NT2/D1 (cell line): Measurements from ENCODE around the gene ZBTB46.
A peak's percentile ranks its signal among the peaks of the same experiment; 100 is the strongest.
"Not testable (repeated sequence)": the region's sequence is repeated elsewhere in the genome, so short reads cannot be mapped to it uniquely, and the experiment has no call there.

ENCODE experiments used
- DNase-seq: peaks from one replicate; pipeline ENCODE4 v3.0.0-alpha.2; 2011; ENCODE audit warnings: low read depth, low spot score
- H3K27me3 ChIP-seq: 2 replicates; pipeline ENCODE4 v1.6.0; 2011; ENCODE audit warnings: mild to moderate bottlenecking; ENCODE audit not compliant: insufficient read length, insufficient read depth
- H3K36me3 ChIP-seq: 2 replicates; pipeline ENCODE4 v1.6.1; 2011; ENCODE audit warnings: mild to moderate bottlenecking, low read length, mixed read lengths; ENCODE audit not compliant: insufficient read depth, insufficient read length
- H3K4me1 ChIP-seq: 2 replicates; pipeline ENCODE4 v1.5.1; 2011; ENCODE audit not compliant: insufficient read depth, insufficient read length
- H3K4me3 ChIP-seq: 2 replicates; pipeline ENCODE4 v1.5.1; 2011; ENCODE audit warnings: low read depth; ENCODE audit not compliant: insufficient read length
- H3K9ac ChIP-seq: 2 replicates; pipeline ENCODE4 v1.6.0; 2011; ENCODE audit warnings: low read depth; ENCODE audit not compliant: insufficient read length
- H3K9me3 ChIP-seq: 2 replicates; pipeline ENCODE4 v1.5.1; 2011; ENCODE audit warnings: mild to moderate bottlenecking, low read length; ENCODE audit not compliant: insufficient read depth
- SUZ12 ChIP-seq: IDR thresholded peaks from 2 replicates; pipeline ENCODE4 v1.6.1; 2011; ENCODE audit not compliant: insufficient read length, insufficient read depth; ENCODE audit errors: extremely low read depth
- YY1 ChIP-seq: IDR thresholded peaks from 2 replicates; pipeline ENCODE4 v1.6.1; 2011; ENCODE audit not compliant: insufficient read length, insufficient read depth
- ZNF274 ChIP-seq: IDR thresholded peaks from 2 replicates; pipeline ENCODE4 v1.6.1; 2011; ENCODE audit warnings: mild to moderate bottlenecking, low read depth, low read length

The ZBTB46 gene

GRCh38 chr20:63783970-63784369, 47.1 kb downstream of the ZBTB46 start:
- DNase-seq = no peak
- H3K4me3 ChIP-seq = no peak overlapping the region
- H3K27me3 ChIP-seq = no peaks in the 10 kb centered on the region
- H3K9me3 ChIP-seq = no peaks in the 10 kb centered on the region
- no peak for TF ChIP-seq SUZ12
- TF ChIP-seq ZNF274 = no peak
- TF ChIP-seq YY1 = no peak
- H3K4me1 ChIP-seq = peaks cover 9% of the 10 kb centered on the region
- H3K9ac ChIP-seq = peak overlapping the region; percentile 64
- peaks cover 15% of the 10 kb centered on the region for H3K36me3 ChIP-seq

GRCh38 chr20:63782521-63782971, 48.5 kb downstream of the ZBTB46 start:
- no peak overlapping the region for H3K9ac ChIP-seq
- no peak for TF ChIP-seq YY1
- TF ChIP-seq ZNF274 = no peak
- TF ChIP-seq SUZ12 = no peak
- H3K27me3 ChIP-seq = no peaks in the 10 kb centered on the region
- H3K36me3 ChIP-seq = peaks cover 9% of the 10 kb centered on the region
- no peak for DNase-seq
- H3K9me3 ChIP-seq = peaks cover under 1% of the 10 kb centered on the region; the same call in 1 of the 2 replicates
- H3K4me3 ChIP-seq = no peak overlapping the region
- H3K4me1 ChIP-seq = peaks cover 10% of the 10 kb centered on the region

GRCh38 chr20:63782051-63782471, 49.0 kb downstream of the ZBTB46 start:
- peaks cover 7% of the 10 kb centered on the region for H3K36me3 ChIP-seq
- H3K4me1 ChIP-seq = peaks cover 10% of the 10 kb centered on the region
- H3K4me3 ChIP-seq = no peak overlapping the region
- no peaks in the 10 kb centered on the region for H3K27me3 ChIP-seq
- DNase-seq = no peak
- peaks cover 6% of the 10 kb centered on the region; the same call in 1 of the 2 replicates for H3K9me3 ChIP-seq
- TF ChIP-seq ZNF274 (no peak), SUZ12 (no peak), YY1 (no peak)
- H3K9ac ChIP-seq = peak overlapping the region; percentile 26

GRCh38 chr20:63781181-63781580, 49.9 kb downstream of the ZBTB46 start:
- peaks cover 5% of the 10 kb centered on the region for H3K36me3 ChIP-seq
- H3K27me3 ChIP-seq = no peaks in the 10 kb centered on the region
- no peak overlapping the region for H3K9ac ChIP-seq
- TF ChIP-seq YY1 = no peak
- no peak for TF ChIP-seq SUZ12
- TF ChIP-seq ZNF274 = no peak
- no peak for DNase-seq
- peaks cover 10% of the 10 kb centered on the region; the same call in 1 of the 2 replicates for H3K9me3 ChIP-seq
- H3K4me1 ChIP-seq = peaks cover 10% of the 10 kb centered on the region
- no peak overlapping the region for H3K4me3 ChIP-seq

- TF ChIP-seq YY1 (no peak), SUZ12 (no peak), ZNF274 (no peak)
- Histone ChIP-seq H3K9ac (no peak overlapping the region), H3K9me3 (peaks cover 10% of the 10 kb centered on the region; the same call in 1 of the 2 replicates), H3K4me3 (no peak overlapping the region), H3K27me3 (no peaks in the 10 kb centered on the region), H3K4me1 (peaks cover 22% of the 10 kb centered on the region), H3K36me3 (peaks cover 2% of the 10 kb centered on the region)
- no peak for DNase-seq
These were observed 52.2 kb downstream of the ZBTB46 start for GRCh38 chr20:63778857-63779256.

GRCh38 chr20:63778034-63778752, 52.9 kb downstream of the ZBTB46 start:
- no peak overlapping the region for H3K9ac ChIP-seq
- TF ChIP-seq ZNF274 (no peak), YY1 (no peak), SUZ12 (no peak)
- no peak overlapping the region for H3K4me3 ChIP-seq
- no peaks in the 10 kb centered on the region for H3K36me3 ChIP-seq
- peaks cover 28% of the 10 kb centered on the region for H3K4me1 ChIP-seq
- H3K9me3 ChIP-seq = peaks cover 10% of the 10 kb centered on the region; the same call in 1 of the 2 replicates
- no peak for DNase-seq
- H3K27me3 ChIP-seq = no peaks in the 10 kb centered on the region

- no peaks in the 10 kb centered on the region for H3K36me3 ChIP-seq
- no peak overlapping the region for H3K9ac ChIP-seq
- no peaks in the 10 kb centered on the region for H3K27me3 ChIP-seq
- H3K4me1 ChIP-seq = peaks cover 30% of the 10 kb centered on the region
- no peak overlapping the region for H3K4me3 ChIP-seq
- TF ChIP-seq ZNF274 = no peak
- TF ChIP-seq SUZ12 = no peak
- no peak for TF ChIP-seq YY1
- no peak for DNase-seq
- peaks cover 10% of the 10 kb centered on the region; the same call in 1 of the 2 replicates for H3K9me3 ChIP-seq
These were observed 53.5 kb downstream of the ZBTB46 start for GRCh38 chr20:63777614-63778013.

GRCh38 chr20:63776875-63777274, 54.2 kb downstream of the ZBTB46 start:
- H3K9ac ChIP-seq, H3K36me3 ChIP-seq, DNase-seq, H3K27me3 ChIP-seq, H3K4me3 ChIP-seq: not testable (repeated sequence)
- Histone ChIP-seq H3K9me3 (peaks cover 10% of the 10 kb centered on the region; the same call in 1 of the 2 replicates), H3K4me1 (peaks cover 25% of the 10 kb centered on the region)
